HCT116 (cell line): ENCODE results near the gene SLC15A5. TPM values are rescaled to one million over a fixed set of nuclear protein-coding genes. Genes with fewer than 3 reads are reported as not detected.

Source experiments
- ATAC-seq: fragments of 200-7000 bp; cut with Tn5 transposase; 2 replicates; pipeline ENCODE4 v1.9.1; 2020; ENCODE audit warnings: mild to moderate bottlenecking, moderate library complexity
- BruUV-seq: library from RNA; stranded (reverse); fragments of 400-500 nt; replicated peaks from 2 replicates; lab custom pipeline; 2021; lab: Mats Ljungman, UMichigan
- CTCF ChIA-PET: fragments of 300-600 bp; sonication (Branson Sonifier 250); formaldehyde crosslinking; loops from one replicate; lab custom pipeline; 2021; ENCODE audit warnings: antibody characterized with exemption; lab: Charles Lee
- POLR2A ChIA-PET: fragments of 300-600, 350-600 bp; sonication (Branson Sonifier 250); formaldehyde crosslinking; loops from one replicate; lab custom pipeline; 2021; ENCODE audit warnings: antibody characterized with exemption; lab: Charles Lee
- RAD21 ChIA-PET, 2 experiments: fragments of 300-600 bp; sonication (Branson Sonifier 250); formaldehyde crosslinking; loops; one replicate each; lab custom pipeline; 2023; ENCODE audit warnings: low total read pairs in 2 of 2; ENCODE audit not compliant: uncharacterized antibody in 2 of 2, unreplicated experiment in 2 of 2, low non-redundant PET in 1 of 2; lab: Charles Lee
- DNase-seq: peaks from one replicate; pipeline ENCODE4 v3.0.0-alpha.2; 2010; ENCODE audit warnings: low read depth, low spot score
- H2AFZ ChIP-seq: fragments of 200-600 bp; shearing (Covaris generic), sonication (generic); 2 replicates; pipeline ENCODE4 v1.6.1; 2017; ENCODE audit warnings: low read depth, mixed run types, mixed read lengths, antibody characterized with exemption, low read length; ENCODE audit not compliant: poor library complexity, severe bottlenecking
- H3K27ac ChIP-seq: 2 replicates; pipeline ENCODE4 v1.5.1; 2012; ENCODE audit warnings: low read depth, low read length
- H3K27me3 ChIP-seq: fragments of 200-600 bp; sonication (generic); 2 replicates; pipeline ENCODE4 v1.6.1; 2016; ENCODE audit warnings: mixed run types, low read length, mixed read lengths; ENCODE audit not compliant: insufficient read depth
- H3K36me3 ChIP-seq, 2 experiments: fragments of 200-500 bp in 1 of 2; fragments of 200-600 bp in 1 of 2; sonication (Bioruptor generic) in 1 of 2; sonication (generic) in 1 of 2; 2 replicates each; pipeline versions ENCODE4 v1.5.1 to v1.6.1; 2014 to 2016; ENCODE audit warnings: low read length in 2 of 2, inconsistent platforms in 1 of 2, mixed read lengths in 1 of 2, mixed run types in 1 of 2; ENCODE audit not compliant: insufficient read depth in 2 of 2, control insufficient read depth in 1 of 2
- H3K4me1 ChIP-seq, 2 experiments: fragments of 200-600 bp in 1 of 2; sonication (generic) in 1 of 2; 2 replicates each; pipeline versions ENCODE4 v1.5.1 to v1.6.1; 2012 to 2017; ENCODE audit warnings: low read length in 2 of 2, inconsistent platforms in 1 of 2, mild to moderate bottlenecking in 1 of 2, mixed read lengths in 1 of 2, mixed run types in 1 of 2, moderate library complexity in 1 of 2; ENCODE audit not compliant: insufficient read depth in 2 of 2, control insufficient read depth in 1 of 2
- H3K4me2 ChIP-seq: fragments of 200-600 bp; sonication (generic); 2 replicates; pipeline ENCODE4 v1.6.1; 2017; ENCODE audit warnings: mixed run types, low read length, mixed read lengths
- H3K4me3 ChIP-seq, 2 experiments: fragments of 200-600 bp in 1 of 2; sonication (generic) in 1 of 2; replicated peaks in 1 of 2; 2 replicates each; pipeline ENCODE4 v1.5.1; 2011 to 2016; ENCODE audit warnings: low read length in 2 of 2, control low read depth in 1 of 2, low read depth in 1 of 2, mild to moderate bottlenecking in 1 of 2, mixed read lengths in 1 of 2, mixed run types in 1 of 2
- H3K79me2 ChIP-seq: fragments of 200-600 bp; sonication (generic); 2 replicates; pipeline ENCODE4 v1.6.1; 2017; ENCODE audit warnings: mild to moderate bottlenecking, mixed run types, low read length, moderate library complexity, mixed read lengths; ENCODE audit not compliant: insufficient read depth
- H3K9ac ChIP-seq: fragments of 200-600 bp; sonication (generic); 2 replicates; pipeline ENCODE4 v1.6.1; 2016; ENCODE audit warnings: low read length, mixed read lengths
- H3K9me2 ChIP-seq: fragments of 200-600 bp; sonication (generic), shearing (Covaris generic); 2 replicates; pipeline ENCODE4 v1.6.1; 2017; ENCODE audit warnings: mixed run types, mild to moderate bottlenecking, moderate library complexity; ENCODE audit not compliant: insufficient read depth
- H3K9me3 ChIP-seq, 2 experiments: fragments of 200-500 bp in 1 of 2; fragments of 200-600 bp in 1 of 2; sonication (Bioruptor generic) in 1 of 2; sonication (generic) in 1 of 2; 2 replicates each; pipeline ENCODE4 v1.6.1; 2014 to 2017; ENCODE audit warnings: low read length in 2 of 2, mixed read lengths in 2 of 2, inconsistent platforms in 1 of 2, low read depth in 1 of 2, mild to moderate bottlenecking in 1 of 2, mixed run types in 1 of 2, moderate library complexity in 1 of 2; ENCODE audit not compliant: control insufficient read depth in 1 of 2, insufficient read depth in 1 of 2
- H4K20me1 ChIP-seq: fragments of 200-600 bp; sonication (generic), shearing (Covaris generic); 2 replicates; pipeline ENCODE4 v1.6.1; 2017; ENCODE audit warnings: mixed run types, mild to moderate bottlenecking, moderate library complexity; ENCODE audit not compliant: insufficient read depth
- CBX3 ChIP-seq: IDR thresholded peaks from 2 replicates; pipeline ENCODE4 v1.6.1; 2012; ENCODE audit warnings: low read depth
- FOSL1 ChIP-seq: IDR thresholded peaks from 2 replicates; pipeline ENCODE4 v1.6.1; 2012; ENCODE audit warnings: low read depth
- JUND ChIP-seq: IDR thresholded peaks from 2 replicates; pipeline ENCODE4 v1.6.1; 2012
- REST ChIP-seq: IDR thresholded peaks from 2 replicates; pipeline ENCODE4 v1.6.1; 2012; ENCODE audit warnings: low read depth
- SRF ChIP-seq: IDR thresholded peaks from 2 replicates; pipeline ENCODE4 v1.6.1; 2012; ENCODE audit warnings: low read depth
- TCF7L2 ChIP-seq: IDR thresholded peaks from 2 replicates; pipeline ENCODE4 v1.7.0; 2011; ENCODE audit warnings: borderline replicate concordance, inconsistent platforms; ENCODE audit not compliant: insufficient read depth, insufficient read length; ENCODE audit errors: extremely low read depth
- ZBTB33 ChIP-seq: IDR thresholded peaks from 2 replicates; pipeline ENCODE4 v1.6.1; 2011; ENCODE audit warnings: mild to moderate bottlenecking, low read length, moderate library complexity; ENCODE audit not compliant: insufficient replicate concordance; ENCODE audit errors: extremely low read depth
- ZNF274 ChIP-seq: fragments of 200-500 bp; sonication (Bioruptor generic); IDR thresholded peaks from 2 replicates; pipeline ENCODE4 v1.6.1; 2014; ENCODE audit warnings: mild to moderate bottlenecking, low read depth, low read length, inconsistent platforms
- intact Hi-C: fragments of 100-400 bp; cut with micrococcal nuclease; formaldehyde crosslinking; loops from 2 replicates; pipeline ENCODE4 v1.10.0; 2022
- total RNA-seq: library from RNA; stranded (reverse); gene quantifications from one replicate; pipeline ENCODE4 v1.2.1, GENCODE V29; 2021; ENCODE audit not compliant: unreplicated experiment

SLC15A5 gene
- total RNA-seq, 1 experiment from 2014 or later: not detected

GRCh38 chr12:16246264-16246663 is 31.2 kb downstream of the SLC15A5 start:
- no peak overlapping the region for H3K27ac ChIP-seq
- no peaks in the 10 kb centered on the region; the same call in 1 of the 2 replicates for H3K9me2 ChIP-seq
- no peaks in the 10 kb centered on the region for H3K36me3 ChIP-seq
- TF ChIP-seq REST (no peak), ZBTB33 (no peak), CBX3 (no peak), SRF (no peak), JUND (no peak), TCF7L2 (no peak), FOSL1 (no peak), ZNF274 (no peak)
- ATAC-seq (no peak), DNase-seq (no peak)
- H3K9me3 ChIP-seq: no peaks in the 10 kb centered on the region
- no peaks in the 10 kb centered on the region for H3K79me2 ChIP-seq
- ChIA-PET POLR2A (no interaction called here), CTCF (no interaction called here), RAD21 (no interaction called here)
- H3K4me2 ChIP-seq: no peak overlapping the region
- H4K20me1 ChIP-seq: no peaks in the 10 kb centered on the region
- no peak overlapping the region for H3K9ac ChIP-seq
- no peak overlapping the region for H2AFZ ChIP-seq
- no peak overlapping the region for H3K4me3 ChIP-seq
- intact Hi-C loops: no loop called here
- no peaks in the 10 kb centered on the region for H3K4me1 ChIP-seq
- no TSS peak for BruUV-seq
- H3K27me3 ChIP-seq: no peaks in the 10 kb centered on the region
